Ascending aorta (tissue), 2 donors: Measurements from ENCODE around the gene FYB2. TPM values are rescaled to one million over a fixed set of nuclear protein-coding genes. Genes with fewer than 3 reads are reported as not detected.

Experiments used
- DNase-seq, 2 donors: peaks; one replicate each; pipeline ENCODE4 v3.0.0-alpha.2; 2019; ENCODE audit warnings: low spot score in 2 of 2
- H3K27ac ChIP-seq, 2 donors: fragments of 200-600 bp; sonication (generic); one replicate each; pipeline ENCODE4 v1.5.1; 2016 to 2017; ENCODE audit warnings: mild to moderate bottlenecking in 1 of 2
- H3K27me3 ChIP-seq: fragments of 200-600 bp; sonication (generic); one replicate; pipeline ENCODE4 v1.5.1; 2017
- H3K36me3 ChIP-seq, 2 donors: fragments of 200-600 bp; sonication (generic); one replicate each; pipeline ENCODE4 v1.5.1; 2016
- H3K4me1 ChIP-seq, 2 donors: fragments of 200-600 bp; sonication (generic); one replicate each; pipeline ENCODE4 v1.5.1; 2016 to 2017; ENCODE audit warnings: mild to moderate bottlenecking in 1 of 2
- H3K4me3 ChIP-seq, 2 donors: fragments of 200-600 bp; sonication (generic); one replicate each; pipeline ENCODE4 v1.5.1; 2016 to 2017; ENCODE audit warnings: mild to moderate bottlenecking in 1 of 2
- H3K9me3 ChIP-seq, 2 donors: fragments of 200-600 bp; sonication (generic); one replicate each; pipeline ENCODE4 v1.5.1; 2016
- intact Hi-C: fragments of 100-400 bp; cut with DNase I; formaldehyde crosslinking; loops from one replicate; pipeline ENCODE4 v1.15.1; 2023
- total RNA-seq: library from RNA; depleted of rRNA; stranded (reverse); fragments of >200 nt; gene quantifications from one replicate; pipeline ENCODE4 v1.1.0, GENCODE V29; 2016
- TF ChIP-seq, protein P1 (sequence below), 3 experiments: fragments of 200-600 bp in 2 of 3; fragments of 450-650 bp in 1 of 3; sonication (generic) in 2 of 3; IDR thresholded peaks; one replicate each; pipeline ENCODE4 v1.5.1; 2016 to 2019; ENCODE audit warnings: antibody characterized with exemption in 3 of 3, mild to moderate bottlenecking in 1 of 3, moderate library complexity in 1 of 3

Gene FYB2, protein sequence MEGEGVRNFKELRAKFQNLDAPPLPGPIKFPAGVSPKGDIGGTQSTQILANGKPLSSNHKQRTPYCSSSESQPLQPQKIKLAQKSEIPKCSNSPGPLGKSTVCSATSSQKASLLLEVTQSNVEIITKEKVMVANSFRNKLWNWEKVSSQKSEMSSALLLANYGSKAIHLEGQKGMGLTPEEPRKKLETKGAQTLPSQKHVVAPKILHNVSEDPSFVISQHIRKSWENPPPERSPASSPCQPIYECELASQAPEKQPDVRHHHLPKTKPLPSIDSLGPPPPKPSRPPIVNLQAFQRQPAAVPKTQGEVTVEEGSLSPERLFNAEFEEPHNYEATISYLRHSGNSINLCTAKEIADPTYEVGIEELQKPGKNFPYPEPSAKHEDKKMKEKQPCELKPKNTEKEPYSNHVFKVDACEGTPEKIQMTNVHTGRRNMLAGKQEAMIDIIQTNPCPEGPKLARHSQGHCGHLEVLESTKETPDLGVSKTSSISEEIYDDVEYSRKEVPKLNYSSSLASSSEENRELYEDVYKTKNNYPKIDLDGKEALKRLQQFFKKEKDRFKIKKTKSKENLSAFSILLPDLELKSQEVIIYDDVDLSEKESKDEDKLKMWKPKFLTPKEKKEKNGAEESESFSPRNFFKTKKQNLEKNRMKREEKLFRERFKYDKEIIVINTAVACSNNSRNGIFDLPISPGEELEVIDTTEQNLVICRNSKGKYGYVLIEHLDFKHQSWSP
- not detected for total RNA-seq

DNA sequence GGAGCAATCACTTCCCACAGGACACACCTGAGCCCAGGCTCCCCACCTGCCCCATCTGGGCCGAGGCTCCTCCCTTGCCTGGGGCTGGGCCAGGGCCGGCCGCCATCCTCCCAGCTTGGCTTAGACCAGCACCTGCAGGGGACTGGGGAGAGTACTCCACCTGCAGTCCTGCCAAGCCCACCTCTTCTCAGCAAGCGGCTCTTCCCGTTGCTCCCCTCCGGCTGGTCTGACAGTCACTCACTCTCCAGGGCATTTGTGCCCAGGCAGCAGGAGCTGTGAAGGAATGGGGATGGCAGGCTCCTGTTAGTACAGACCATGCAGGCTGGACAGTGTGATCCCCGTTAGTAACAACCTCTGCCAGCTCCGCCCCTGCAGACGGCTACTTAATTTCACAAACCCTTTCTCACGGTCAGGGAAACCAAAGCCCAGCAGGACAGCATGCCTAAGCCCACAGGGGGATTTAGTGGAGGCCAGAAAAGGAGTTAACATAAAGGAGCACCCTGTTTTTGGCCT, at the start of gene FYB2:
Gene FYB2, minus strand, starts transcription at position 18 of the 513 bp plus-strand sequence. CDS start 114 bp downstream, outside the sequence.
- Histone ChIP-seq H3K9me3 (no peaks in the 10 kb centered on the region), H3K4me3 (no peak within 1 kb of the TSS), H3K4me1 (no peaks in the 10 kb centered on the region), H3K27me3 (no peaks in the 10 kb centered on the region), H3K36me3 (no peaks in the 10 kb centered on the region), H3K27ac (no peak within 1 kb of the TSS)
- no peak for DNase-seq
- TF ChIP-seq, protein P1, sequence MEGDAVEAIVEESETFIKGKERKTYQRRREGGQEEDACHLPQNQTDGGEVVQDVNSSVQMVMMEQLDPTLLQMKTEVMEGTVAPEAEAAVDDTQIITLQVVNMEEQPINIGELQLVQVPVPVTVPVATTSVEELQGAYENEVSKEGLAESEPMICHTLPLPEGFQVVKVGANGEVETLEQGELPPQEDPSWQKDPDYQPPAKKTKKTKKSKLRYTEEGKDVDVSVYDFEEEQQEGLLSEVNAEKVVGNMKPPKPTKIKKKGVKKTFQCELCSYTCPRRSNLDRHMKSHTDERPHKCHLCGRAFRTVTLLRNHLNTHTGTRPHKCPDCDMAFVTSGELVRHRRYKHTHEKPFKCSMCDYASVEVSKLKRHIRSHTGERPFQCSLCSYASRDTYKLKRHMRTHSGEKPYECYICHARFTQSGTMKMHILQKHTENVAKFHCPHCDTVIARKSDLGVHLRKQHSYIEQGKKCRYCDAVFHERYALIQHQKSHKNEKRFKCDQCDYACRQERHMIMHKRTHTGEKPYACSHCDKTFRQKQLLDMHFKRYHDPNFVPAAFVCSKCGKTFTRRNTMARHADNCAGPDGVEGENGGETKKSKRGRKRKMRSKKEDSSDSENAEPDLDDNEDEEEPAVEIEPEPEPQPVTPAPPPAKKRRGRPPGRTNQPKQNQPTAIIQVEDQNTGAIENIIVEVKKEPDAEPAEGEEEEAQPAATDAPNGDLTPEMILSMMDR (IDR thresholded peaks at IDR 0.05): no peak
- intact Hi-C loops: no loop called here

DNA sequence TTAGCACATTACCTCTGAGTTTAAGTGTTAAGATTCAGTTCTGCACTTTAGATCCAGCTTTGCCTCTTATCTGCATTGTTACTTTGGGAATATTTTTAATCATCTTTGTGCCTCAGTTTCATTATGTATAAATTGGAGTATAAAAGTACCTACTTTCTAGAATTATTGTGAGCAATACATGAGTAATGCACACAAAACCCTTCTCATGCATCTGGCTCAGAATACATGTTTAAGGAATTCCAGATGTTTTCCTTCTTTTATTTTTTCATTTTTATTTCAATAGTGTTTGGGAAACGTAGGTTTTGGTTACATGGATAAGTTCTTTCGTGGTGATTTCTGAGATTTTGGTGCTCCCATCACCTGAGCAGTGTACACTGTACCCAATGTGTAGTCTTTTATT, 49.6 kb upstream of the FYB2 start:
- H3K4me3 ChIP-seq: no peak overlapping the region
- H3K9me3 ChIP-seq: no peaks in the 10 kb centered on the region
- no peaks in the 10 kb centered on the region for H3K4me1 ChIP-seq
- no peaks in the 10 kb centered on the region for H3K27me3 ChIP-seq
- H3K27ac ChIP-seq: no peak overlapping the region
- intact Hi-C loops: no loop called here
- TF ChIP-seq, protein P1 (IDR thresholded peaks at IDR 0.05): no peak
- no peaks in the 10 kb centered on the region for H3K36me3 ChIP-seq
- DNase-seq: no peak

DNA sequence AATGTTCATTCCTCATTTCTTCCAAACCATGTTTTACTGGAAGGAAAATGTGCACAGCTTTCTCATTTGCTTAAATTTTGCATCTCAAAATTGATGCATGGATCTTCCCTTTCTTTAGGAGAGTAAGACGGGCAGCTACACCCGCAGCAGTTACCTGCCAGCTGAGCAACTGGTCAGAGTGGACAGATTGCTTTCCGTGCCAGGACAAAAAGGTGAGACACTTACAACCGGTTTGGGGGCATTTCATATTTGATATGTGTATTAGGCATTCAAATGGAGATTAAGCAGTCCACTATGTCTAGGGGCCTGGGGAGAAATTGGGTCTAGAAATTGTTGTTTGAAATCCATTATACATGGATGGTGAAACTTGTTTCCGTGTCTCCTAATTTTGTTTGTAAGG, 48.3 kb upstream of the FYB2 start:
- H3K4me3 ChIP-seq: no peak overlapping the region
- no peak overlapping the region for H3K27ac ChIP-seq
- H3K9me3 ChIP-seq: no peaks in the 10 kb centered on the region
- H3K4me1 ChIP-seq: no peaks in the 10 kb centered on the region
- no peaks in the 10 kb centered on the region for H3K36me3 ChIP-seq
- intact Hi-C loops: no loop called here
- TF ChIP-seq, protein P1 (IDR thresholded peaks at IDR 0.05): no peak
- DNase-seq: no peak
- no peaks in the 10 kb centered on the region for H3K27me3 ChIP-seq

DNA sequence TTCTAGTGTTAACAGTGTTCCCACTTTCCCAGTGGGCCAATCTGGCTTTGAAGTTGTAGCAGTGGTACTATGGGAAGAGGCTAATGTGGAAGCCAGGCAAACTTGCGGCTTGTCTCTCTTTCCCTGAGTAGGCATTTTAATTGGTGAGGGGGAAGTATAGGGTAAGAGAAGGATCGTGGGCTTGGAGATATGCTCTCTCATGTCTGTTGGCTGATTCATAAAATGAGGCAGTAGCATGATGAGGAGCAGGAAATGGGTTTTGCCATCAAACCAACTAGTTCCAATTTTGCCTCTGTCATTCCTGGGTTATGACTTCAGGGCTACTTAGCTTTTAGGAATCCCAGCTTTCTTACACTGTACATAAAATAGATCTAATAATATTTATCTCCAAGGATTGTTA, 47.5 kb upstream of the FYB2 start:
- Histone ChIP-seq H3K9me3 (no peaks in the 10 kb centered on the region), H3K27me3 (no peaks in the 10 kb centered on the region), H3K4me3 (no peak overlapping the region), H3K36me3 (no peaks in the 10 kb centered on the region), H3K4me1 (no peaks in the 10 kb centered on the region), H3K27ac (no peak overlapping the region)
- intact Hi-C loops: no loop called here
- no peak for DNase-seq
- TF ChIP-seq, protein P1 (IDR thresholded peaks at IDR 0.05): no peak

DNA sequence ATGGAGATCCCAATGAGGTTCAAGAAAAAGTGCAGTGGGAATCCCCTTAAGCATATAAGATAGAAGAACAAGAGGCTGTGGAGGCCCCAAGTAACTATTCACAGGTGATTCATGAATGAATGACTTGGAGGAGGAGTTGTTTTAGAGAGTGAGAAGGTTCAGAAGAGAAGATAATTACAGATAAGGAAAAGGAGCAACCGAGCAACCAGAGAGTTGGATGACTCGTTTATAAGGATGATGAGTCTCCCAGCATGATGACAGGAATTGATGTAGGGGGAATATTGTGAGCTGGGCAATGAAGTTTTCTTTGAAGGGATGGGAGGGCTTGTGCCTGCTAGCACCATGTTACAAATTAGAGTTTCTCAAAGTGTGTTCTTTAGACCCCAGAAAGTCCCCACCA, 45.2 kb upstream of the FYB2 start:
- H3K27me3 ChIP-seq: no peaks in the 10 kb centered on the region
- H3K27ac ChIP-seq: no peak overlapping the region
- no peaks in the 10 kb centered on the region for H3K4me1 ChIP-seq
- intact Hi-C loops: no loop called here
- H3K9me3 ChIP-seq: no peaks in the 10 kb centered on the region
- no peak for DNase-seq
- no peak overlapping the region for H3K4me3 ChIP-seq
- no peaks in the 10 kb centered on the region for H3K36me3 ChIP-seq
- TF ChIP-seq, protein P1 (IDR thresholded peaks at IDR 0.05): no peak
